BE2C (cell line): ENCODE data around the gene PLSCR4.

Experiments used
- DNase-seq: peaks from one replicate; pipeline ENCODE4 v3.0.0-alpha.2; 2020
- H3K27me3 ChIP-seq: fragments of 250-450 bp; sonication (Bioruptor Pico); 2 replicates; pipeline ENCODE4 v1.5.1; 2020; ENCODE audit warnings: mild to moderate bottlenecking
- H3K36me3 ChIP-seq: fragments of 250-450 bp; sonication (Bioruptor Pico); 2 replicates; pipeline ENCODE4 v1.5.1; 2020; ENCODE audit warnings: mild to moderate bottlenecking
- H3K4me1 ChIP-seq: fragments of 250-450 bp; sonication (Bioruptor Pico); 2 replicates; pipeline ENCODE4 v1.5.1; 2020
- H3K4me3 ChIP-seq: 2 replicates; pipeline ENCODE4 v1.5.1; 2011; ENCODE audit warnings: low read depth, low read length
- H3K9me3 ChIP-seq: fragments of 250-450 bp; sonication (Bioruptor Pico); 2 replicates; pipeline ENCODE4 v1.5.1; 2020
- TF ChIP-seq, protein P1 (sequence below): IDR thresholded peaks from 2 replicates; pipeline ENCODE4 v1.5.1; 2012; ENCODE audit warnings: mild to moderate bottlenecking, low read depth, low read length

The PLSCR4 gene

DNA sequence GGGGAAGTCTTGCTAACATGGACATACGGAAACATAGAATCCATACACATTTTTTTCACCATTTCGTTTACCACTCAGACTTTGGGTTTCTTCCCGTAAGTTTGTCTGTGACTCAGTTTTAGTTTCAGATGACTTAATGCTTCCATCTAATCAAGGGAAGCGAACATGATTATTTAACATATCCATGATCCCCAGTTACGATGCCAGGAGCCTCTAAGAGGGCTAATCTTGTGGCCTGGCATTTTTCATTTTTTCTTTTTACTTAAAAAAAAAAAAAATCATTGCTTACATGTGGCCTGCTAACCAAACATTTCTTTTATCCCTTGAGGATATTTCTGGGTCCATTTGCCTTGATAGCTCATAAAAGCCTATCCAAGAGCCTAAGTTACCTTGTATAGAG is 69.7 kb downstream of the PLSCR4 start:
- TF ChIP-seq, protein P1, sequence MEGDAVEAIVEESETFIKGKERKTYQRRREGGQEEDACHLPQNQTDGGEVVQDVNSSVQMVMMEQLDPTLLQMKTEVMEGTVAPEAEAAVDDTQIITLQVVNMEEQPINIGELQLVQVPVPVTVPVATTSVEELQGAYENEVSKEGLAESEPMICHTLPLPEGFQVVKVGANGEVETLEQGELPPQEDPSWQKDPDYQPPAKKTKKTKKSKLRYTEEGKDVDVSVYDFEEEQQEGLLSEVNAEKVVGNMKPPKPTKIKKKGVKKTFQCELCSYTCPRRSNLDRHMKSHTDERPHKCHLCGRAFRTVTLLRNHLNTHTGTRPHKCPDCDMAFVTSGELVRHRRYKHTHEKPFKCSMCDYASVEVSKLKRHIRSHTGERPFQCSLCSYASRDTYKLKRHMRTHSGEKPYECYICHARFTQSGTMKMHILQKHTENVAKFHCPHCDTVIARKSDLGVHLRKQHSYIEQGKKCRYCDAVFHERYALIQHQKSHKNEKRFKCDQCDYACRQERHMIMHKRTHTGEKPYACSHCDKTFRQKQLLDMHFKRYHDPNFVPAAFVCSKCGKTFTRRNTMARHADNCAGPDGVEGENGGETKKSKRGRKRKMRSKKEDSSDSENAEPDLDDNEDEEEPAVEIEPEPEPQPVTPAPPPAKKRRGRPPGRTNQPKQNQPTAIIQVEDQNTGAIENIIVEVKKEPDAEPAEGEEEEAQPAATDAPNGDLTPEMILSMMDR = no peak
- DNase-seq = no peak
- H3K4me1 ChIP-seq = no peaks in the 10 kb centered on the region
- H3K9me3 ChIP-seq = no peaks in the 10 kb centered on the region
- H3K27me3 ChIP-seq = no peaks in the 10 kb centered on the region
- no peak overlapping the region for H3K4me3 ChIP-seq
- H3K36me3 ChIP-seq = no peaks in the 10 kb centered on the region

DNA sequence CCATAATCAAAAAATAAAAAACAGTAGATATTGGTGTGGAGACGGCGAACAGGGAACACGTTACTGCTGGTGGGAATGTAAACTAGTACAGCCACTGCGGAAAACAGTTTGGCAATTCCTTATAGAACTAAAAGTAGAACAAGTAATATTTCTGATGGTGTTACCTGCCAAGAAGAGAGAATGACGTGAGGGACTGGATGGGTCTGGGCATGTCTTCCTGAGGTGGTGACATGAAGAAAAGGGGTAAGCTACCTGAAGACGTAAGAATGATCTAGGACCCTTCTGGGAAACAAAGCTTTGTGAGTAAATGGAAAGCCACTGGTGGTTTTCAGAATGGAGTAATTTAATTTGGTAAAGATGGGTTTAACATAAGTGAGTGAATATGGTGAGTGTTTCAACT is 70.5 kb downstream of the PLSCR4 start:
- TF ChIP-seq, protein P1 = no peak
- DNase-seq = no peak
- Histone ChIP-seq H3K4me3 (no peak overlapping the region), H3K27me3 (no peaks in the 10 kb centered on the region), H3K36me3 (no peaks in the 10 kb centered on the region), H3K9me3 (no peaks in the 10 kb centered on the region), H3K4me1 (no peaks in the 10 kb centered on the region)

- DNase-seq = no peak
- Histone ChIP-seq H3K27me3 (no peaks in the 10 kb centered on the region), H3K4me3 (no peak overlapping the region), H3K36me3 (no peaks in the 10 kb centered on the region), H3K4me1 (no peaks in the 10 kb centered on the region), H3K9me3 (no peaks in the 10 kb centered on the region)
- TF ChIP-seq, protein P1 = no peak
Observed at GRCh38 chr3:146178006-146178689, 72.8 kb downstream of the PLSCR4 start.

- no peaks in the 10 kb centered on the region for H3K9me3 ChIP-seq
- H3K27me3 ChIP-seq = no peaks in the 10 kb centered on the region
- H3K36me3 ChIP-seq = no peaks in the 10 kb centered on the region
- DNase-seq = no peak
- TF ChIP-seq, protein P1 = no peak
- H3K4me3 ChIP-seq = no peak overlapping the region
- H3K4me1 ChIP-seq = no peaks in the 10 kb centered on the region
Observed at GRCh38 chr3:146177519-146177918, 73.4 kb downstream of the PLSCR4 start.

- no peaks in the 10 kb centered on the region for H3K4me1 ChIP-seq
- DNase-seq = no peak
- TF ChIP-seq, protein P1 = no peak
- H3K36me3 ChIP-seq = no peaks in the 10 kb centered on the region
- no peaks in the 10 kb centered on the region for H3K27me3 ChIP-seq
- no peaks in the 10 kb centered on the region for H3K9me3 ChIP-seq
- H3K4me3 ChIP-seq = no peak overlapping the region
Observed at GRCh38 chr3:146177072-146177471, 73.8 kb downstream of the PLSCR4 start.

DNA sequence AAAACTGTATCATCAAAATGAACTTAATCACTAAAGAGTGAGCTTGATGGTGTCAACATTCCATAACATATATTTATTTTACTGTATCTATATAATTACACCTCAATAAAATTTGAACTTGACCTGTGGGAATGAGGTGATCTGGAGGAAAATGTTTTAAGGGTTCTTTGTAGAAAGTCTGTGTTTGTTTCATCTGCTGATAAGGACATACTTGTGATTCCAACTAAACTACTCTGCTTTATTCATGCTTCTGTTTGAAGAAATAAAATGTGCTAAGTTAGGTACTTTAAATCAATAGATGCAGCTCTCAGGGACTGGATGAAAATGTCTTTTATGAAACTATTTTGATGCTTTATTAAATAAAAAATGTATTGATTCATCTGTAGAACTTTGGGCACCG is 78.3 kb downstream of the PLSCR4 start:
- TF ChIP-seq, protein P1 = no peak
- Histone ChIP-seq H3K9me3 (no peaks in the 10 kb centered on the region), H3K4me3 (no peak overlapping the region), H3K27me3 (no peaks in the 10 kb centered on the region), H3K4me1 (no peaks in the 10 kb centered on the region), H3K36me3 (no peaks in the 10 kb centered on the region)
- DNase-seq = no peak
